Keratinocyte (primary cell): Measurements from ENCODE around the gene GREB1.

Source experiments
- CTCF ChIP-seq, 3 experiments: IDR thresholded peaks in 1 of 3; conservative IDR thresholded peaks in 1 of 3; optimal IDR thresholded peaks in 1 of 3; 2 replicates in 2 of 3; 3 replicates in 1 of 3; pipeline versions ENCODE3 to v1.5.1; 2011; ENCODE audit warnings: low read length in 3 of 3, mild to moderate bottlenecking in 3 of 3, moderate library complexity in 2 of 3, control low read depth in 1 of 3, inconsistent platforms in 1 of 3; ENCODE audit not compliant: insufficient read depth in 2 of 3; ENCODE audit errors: extremely low read depth in 1 of 3
- EZH2 ChIP-seq: IDR thresholded peaks from one replicate; pipeline ENCODE4 v1.6.1; 2012; ENCODE audit warnings: inconsistent platforms, mild to moderate bottlenecking, low read length, moderate library complexity

GRCh38 chr2:11640132-11640531 is 106.3 kb downstream of the GREB1 start:
- no peak for TF ChIP-seq CTCF (optimal IDR thresholded peaks at IDR 0.05 in 1 of 3, IDR thresholded peaks at IDR 0.05 in 1 of 3, conservative IDR thresholded peaks at IDR 0.05 in 1 of 3; ENCODE audit: extremely low read depth in 1 of 3, insufficient read depth in 2 of 3, low read length in 3 of 3)
- TF ChIP-seq EZH2 = no peak
